ENCODE data around the gene RASSF10. TPM values are rescaled to one million over a fixed set of nuclear protein-coding genes. Genes with fewer than 3 reads are reported as not detected.

RASSF10 gene
- total and polyA plus RNA-seq, 2 experiments from 2014 or later: 0.53 to 9.5 TPM

DNA sequence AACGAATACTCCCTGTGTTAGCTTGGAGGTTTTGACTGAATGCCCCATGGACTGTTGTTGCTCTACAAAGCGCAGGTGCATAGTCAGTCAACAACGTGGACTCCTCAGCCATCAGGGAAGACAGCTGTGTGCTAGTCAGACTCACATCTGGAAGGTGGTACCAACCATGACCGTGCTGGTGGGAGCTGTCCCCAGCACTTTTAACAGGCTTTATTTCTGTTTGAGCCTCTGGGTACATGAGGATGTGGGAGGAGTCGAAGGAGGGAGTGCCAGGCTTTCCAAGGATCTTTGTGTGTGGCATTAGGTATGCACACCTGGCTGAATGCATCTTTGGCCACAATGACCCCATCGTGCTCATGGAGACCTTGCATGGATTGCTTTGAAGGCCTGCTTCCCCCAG, 6.6 kb downstream of the RASSF10 start:
- H3K4me3 ChIP-seq: no peak overlapping the region
- no peaks in the 10 kb centered on the region for H3K9me3 ChIP-seq (ENCODE audit: low read depth)
- no peaks in the 10 kb centered on the region for H3K9me2 ChIP-seq (replicated peaks; ENCODE audit: insufficient read depth)
- TF ChIP-seq EZH2 (IDR thresholded peaks at IDR 0.05; ENCODE audit: borderline replicate concordance): no peak
- TF ChIP-seq, protein P1, sequence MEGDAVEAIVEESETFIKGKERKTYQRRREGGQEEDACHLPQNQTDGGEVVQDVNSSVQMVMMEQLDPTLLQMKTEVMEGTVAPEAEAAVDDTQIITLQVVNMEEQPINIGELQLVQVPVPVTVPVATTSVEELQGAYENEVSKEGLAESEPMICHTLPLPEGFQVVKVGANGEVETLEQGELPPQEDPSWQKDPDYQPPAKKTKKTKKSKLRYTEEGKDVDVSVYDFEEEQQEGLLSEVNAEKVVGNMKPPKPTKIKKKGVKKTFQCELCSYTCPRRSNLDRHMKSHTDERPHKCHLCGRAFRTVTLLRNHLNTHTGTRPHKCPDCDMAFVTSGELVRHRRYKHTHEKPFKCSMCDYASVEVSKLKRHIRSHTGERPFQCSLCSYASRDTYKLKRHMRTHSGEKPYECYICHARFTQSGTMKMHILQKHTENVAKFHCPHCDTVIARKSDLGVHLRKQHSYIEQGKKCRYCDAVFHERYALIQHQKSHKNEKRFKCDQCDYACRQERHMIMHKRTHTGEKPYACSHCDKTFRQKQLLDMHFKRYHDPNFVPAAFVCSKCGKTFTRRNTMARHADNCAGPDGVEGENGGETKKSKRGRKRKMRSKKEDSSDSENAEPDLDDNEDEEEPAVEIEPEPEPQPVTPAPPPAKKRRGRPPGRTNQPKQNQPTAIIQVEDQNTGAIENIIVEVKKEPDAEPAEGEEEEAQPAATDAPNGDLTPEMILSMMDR (IDR thresholded peaks at IDR 0.05; ENCODE audit: poor library complexity): no peak
- no peak for TF ChIP-seq EZH2phosphoT487 (IDR thresholded peaks at IDR 0.05; ENCODE audit: low read depth, severe bottlenecking, unreplicated experiment)
- H3K4me2 ChIP-seq: no peak overlapping the region
- no peaks in the 10 kb centered on the region for H3K36me3 ChIP-seq (replicated peaks; ENCODE audit: insufficient read depth, low read depth)
- 78% methylated on average over 6 of the region's 6 CpGs for WGBS (ENCODE audit: low lambda C conversion rate, missing lambda C conversion rate)
- peaks cover 14% of the 10 kb centered on the region for H3K4me1 ChIP-seq (ENCODE audit: insufficient read depth)
- no peak overlapping the region for H2AFZ ChIP-seq
- peaks cover 3% of the 10 kb centered on the region for H3K79me2 ChIP-seq
- H4K20me1 ChIP-seq (ENCODE audit: insufficient read depth, poor library complexity, severe bottlenecking): no peaks in the 10 kb centered on the region
- H3K27me3 ChIP-seq: peaks cover 26% of the 10 kb centered on the region
- no peak overlapping the region for H3K27ac ChIP-seq
- DNase-seq (ENCODE audit: low spot score): no peak

DNA sequence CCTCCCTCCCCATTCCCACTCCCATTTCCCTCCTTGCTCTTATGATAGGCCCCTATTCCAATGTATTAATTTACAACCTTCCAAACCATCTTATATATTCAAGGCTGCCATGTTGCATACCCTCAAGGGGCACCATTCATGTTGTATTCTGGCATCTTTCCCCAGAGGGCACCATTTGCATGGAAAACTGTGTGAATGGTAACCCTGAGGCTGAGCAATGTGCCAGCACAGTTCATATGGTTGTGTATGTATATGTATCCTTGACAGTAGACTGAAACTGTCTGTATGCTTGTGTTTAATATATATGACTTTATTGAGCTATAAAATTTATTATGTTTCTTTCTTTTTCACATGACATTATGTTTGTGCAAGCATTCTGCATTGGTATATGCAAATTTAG, 7.3 kb downstream of the RASSF10 start:
- H3K27ac ChIP-seq: no peak overlapping the region
- H3K4me3 ChIP-seq: no peak overlapping the region
- no peaks in the 10 kb centered on the region for H4K20me1 ChIP-seq (ENCODE audit: insufficient read depth, poor library complexity, severe bottlenecking)
- no peak overlapping the region for H3K4me2 ChIP-seq
- H3K27me3 ChIP-seq: peaks cover 26% of the 10 kb centered on the region
- H3K79me2 ChIP-seq: peaks cover 2% of the 10 kb centered on the region
- H3K4me1 ChIP-seq (ENCODE audit: insufficient read depth): peaks cover 14% of the 10 kb centered on the region
- no peaks in the 10 kb centered on the region for H3K36me3 ChIP-seq (replicated peaks; ENCODE audit: insufficient read depth, low read depth)
- no peaks in the 10 kb centered on the region for H3K9me2 ChIP-seq (replicated peaks; ENCODE audit: insufficient read depth)
- H2AFZ ChIP-seq: no peak overlapping the region
- DNase-seq (ENCODE audit: low spot score): no peak
- TF ChIP-seq, protein P1 (IDR thresholded peaks at IDR 0.05; ENCODE audit: poor library complexity): no peak
- TF ChIP-seq EZH2phosphoT487 (IDR thresholded peaks at IDR 0.05; ENCODE audit: low read depth, severe bottlenecking, unreplicated experiment) (no peak), EZH2 (IDR thresholded peaks at IDR 0.05; ENCODE audit: borderline replicate concordance) (no peak)
- no peaks in the 10 kb centered on the region for H3K9me3 ChIP-seq (ENCODE audit: low read depth)

DNA sequence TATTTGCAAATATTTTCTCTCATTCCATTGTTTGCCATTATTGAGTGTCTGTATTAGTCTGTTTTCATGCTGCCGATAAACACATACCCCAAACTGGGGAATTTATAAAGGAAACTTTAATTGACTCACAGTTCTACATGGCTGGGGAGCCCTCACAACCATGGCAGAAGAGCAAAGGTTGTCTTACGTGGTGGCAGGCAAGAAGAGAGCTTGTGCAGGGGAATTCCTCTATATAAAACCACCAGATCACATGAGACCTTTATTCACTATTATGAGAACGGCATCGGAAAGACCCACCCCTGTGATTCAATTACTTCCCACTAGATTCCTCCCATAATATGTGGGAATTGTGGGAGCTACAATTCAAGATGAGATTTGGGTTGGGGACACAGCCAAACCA, 10.2 kb downstream of the RASSF10 start:
- H3K36me3 ChIP-seq (replicated peaks; ENCODE audit: insufficient read depth, low read depth): no peaks in the 10 kb centered on the region
- H3K9me2 ChIP-seq (replicated peaks; ENCODE audit: insufficient read depth): no peaks in the 10 kb centered on the region
- no peak for DNase-seq (ENCODE audit: low spot score)
- no peak overlapping the region for H3K27ac ChIP-seq
- H3K4me1 ChIP-seq (ENCODE audit: insufficient read depth): peaks cover 3% of the 10 kb centered on the region
- H3K4me2 ChIP-seq: no peak overlapping the region
- TF ChIP-seq EZH2 (IDR thresholded peaks at IDR 0.05; ENCODE audit: borderline replicate concordance) (no peak), EZH2phosphoT487 (IDR thresholded peaks at IDR 0.05; ENCODE audit: low read depth, severe bottlenecking, unreplicated experiment) (no peak)
- 94% methylated on average over 4 of the region's 4 CpGs for WGBS (ENCODE audit: low lambda C conversion rate, missing lambda C conversion rate)
- H2AFZ ChIP-seq: no peak overlapping the region
- H3K9me3 ChIP-seq (ENCODE audit: low read depth): no peaks in the 10 kb centered on the region
- H3K79me2 ChIP-seq: no peaks in the 10 kb centered on the region
- H3K4me3 ChIP-seq: no peak overlapping the region
- H3K27me3 ChIP-seq: peaks cover 9% of the 10 kb centered on the region
- no peaks in the 10 kb centered on the region for H4K20me1 ChIP-seq (ENCODE audit: insufficient read depth, poor library complexity, severe bottlenecking)

DNA sequence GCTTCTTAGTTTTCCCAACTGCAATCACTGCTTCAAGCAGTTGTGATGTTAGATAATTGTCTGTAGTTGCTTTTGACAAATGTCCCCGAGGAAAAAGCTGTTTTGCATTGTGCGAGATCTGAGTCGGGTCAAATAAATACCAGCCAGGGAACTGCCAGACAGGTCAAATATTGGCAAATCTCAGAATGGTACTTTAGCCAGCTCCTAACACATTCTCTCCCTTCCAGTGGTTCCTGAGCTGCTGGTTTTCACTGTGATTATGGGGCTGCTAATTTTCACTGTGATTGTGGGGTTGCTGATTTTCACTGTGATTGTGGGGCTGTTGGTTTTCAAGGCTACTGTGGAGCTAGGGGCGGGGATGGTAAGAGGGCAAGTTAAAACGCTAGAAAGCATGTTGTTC, 14.3 kb downstream of the RASSF10 start:
- H3K27me3 ChIP-seq: no peaks in the 10 kb centered on the region
- no peak overlapping the region for H3K27ac ChIP-seq
- 45% methylated on average over 5 of the region's 5 CpGs for WGBS (ENCODE audit: low lambda C conversion rate, missing lambda C conversion rate)

More for the DNA sequence above, 14.3 kb downstream of the RASSF10 start:
- DNase-seq (ENCODE audit: low spot score): no peak
- H3K9me3 ChIP-seq (ENCODE audit: low read depth): no peaks in the 10 kb centered on the region
- no peaks in the 10 kb centered on the region for H3K9me2 ChIP-seq (replicated peaks; ENCODE audit: insufficient read depth)
- no peaks in the 10 kb centered on the region for H3K79me2 ChIP-seq
- TF ChIP-seq, protein P1 (IDR thresholded peaks at IDR 0.05; ENCODE audit: poor library complexity): no peak
- TF ChIP-seq EZH2 (IDR thresholded peaks at IDR 0.05; ENCODE audit: borderline replicate concordance) (no peak), EZH2phosphoT487 (IDR thresholded peaks at IDR 0.05; ENCODE audit: low read depth, severe bottlenecking, unreplicated experiment) (no peak)
- H2AFZ ChIP-seq: no peak overlapping the region
- no peaks in the 10 kb centered on the region for H3K4me1 ChIP-seq (ENCODE audit: insufficient read depth)
- no peaks in the 10 kb centered on the region for H4K20me1 ChIP-seq (ENCODE audit: insufficient read depth, poor library complexity, severe bottlenecking)
- no peak overlapping the region for H3K4me2 ChIP-seq
- H3K36me3 ChIP-seq (replicated peaks; ENCODE audit: insufficient read depth, low read depth): no peaks in the 10 kb centered on the region
- H3K4me3 ChIP-seq: no peak overlapping the region
